Measurements from ENCODE around the gene NAXD. TPM values are rescaled to one million over a fixed set of nuclear protein-coding genes. Genes with fewer than 3 reads are reported as not detected.
A peak's percentile ranks its signal among the peaks of the same experiment; 100 is the strongest.

NAXD gene
- total RNA-seq, 1 donor from 2014 or later, result 17.7 TPM

DNA sequence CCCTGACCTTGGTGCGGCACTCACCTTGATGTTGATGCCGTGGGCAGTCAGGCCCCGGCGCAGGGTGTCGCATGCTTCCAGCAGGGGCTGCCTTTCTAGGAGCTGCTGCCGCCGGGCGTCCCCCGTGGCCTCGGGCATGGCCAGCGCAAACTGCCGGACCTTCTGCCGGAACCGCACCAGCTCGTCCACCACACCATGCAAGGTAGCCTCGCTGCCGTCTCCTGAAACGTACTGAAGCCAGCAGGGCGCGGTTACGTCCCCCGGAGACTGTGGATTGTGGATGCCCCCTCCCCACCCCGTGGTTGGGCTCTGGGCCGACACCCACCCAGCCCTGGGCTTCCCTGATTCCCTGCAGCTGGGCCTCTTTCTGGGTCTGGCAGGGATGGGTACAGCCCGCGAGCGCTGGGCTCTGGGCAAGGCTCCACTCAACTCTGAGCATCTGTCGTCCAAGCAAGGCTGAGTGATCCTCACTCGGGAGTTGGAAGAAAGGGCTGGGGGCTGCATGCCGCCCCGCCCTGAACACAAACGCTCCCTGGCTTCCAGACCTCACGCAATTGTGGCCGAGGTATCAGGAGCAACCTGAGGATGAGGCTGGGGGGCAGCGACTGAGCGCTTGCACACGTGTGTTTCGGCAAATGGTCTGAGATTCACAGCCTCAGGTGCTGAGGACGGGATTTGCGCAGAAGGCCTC, 27.1 kb downstream of the NAXD start:
- Mint-ChIP-seq H3K36me3 (peaks cover 24% of the 10 kb centered on the region), H3K9me3 (no peaks in the 10 kb centered on the region), H3K27ac (peak overlapping the region; percentile 46), H3K4me3 (no peak overlapping the region), H3K4me1 (peaks cover 9% of the 10 kb centered on the region), H3K27me3 (ENCODE audit: insufficient read depth, low read depth) (peaks cover 6% of the 10 kb centered on the region)
- H3K4me2 ChIP-seq, result no peak overlapping the region
- no peak overlapping the region for H3K9ac ChIP-seq
- TF ChIP-seq, protein P1, sequence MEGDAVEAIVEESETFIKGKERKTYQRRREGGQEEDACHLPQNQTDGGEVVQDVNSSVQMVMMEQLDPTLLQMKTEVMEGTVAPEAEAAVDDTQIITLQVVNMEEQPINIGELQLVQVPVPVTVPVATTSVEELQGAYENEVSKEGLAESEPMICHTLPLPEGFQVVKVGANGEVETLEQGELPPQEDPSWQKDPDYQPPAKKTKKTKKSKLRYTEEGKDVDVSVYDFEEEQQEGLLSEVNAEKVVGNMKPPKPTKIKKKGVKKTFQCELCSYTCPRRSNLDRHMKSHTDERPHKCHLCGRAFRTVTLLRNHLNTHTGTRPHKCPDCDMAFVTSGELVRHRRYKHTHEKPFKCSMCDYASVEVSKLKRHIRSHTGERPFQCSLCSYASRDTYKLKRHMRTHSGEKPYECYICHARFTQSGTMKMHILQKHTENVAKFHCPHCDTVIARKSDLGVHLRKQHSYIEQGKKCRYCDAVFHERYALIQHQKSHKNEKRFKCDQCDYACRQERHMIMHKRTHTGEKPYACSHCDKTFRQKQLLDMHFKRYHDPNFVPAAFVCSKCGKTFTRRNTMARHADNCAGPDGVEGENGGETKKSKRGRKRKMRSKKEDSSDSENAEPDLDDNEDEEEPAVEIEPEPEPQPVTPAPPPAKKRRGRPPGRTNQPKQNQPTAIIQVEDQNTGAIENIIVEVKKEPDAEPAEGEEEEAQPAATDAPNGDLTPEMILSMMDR (IDR thresholded peaks at IDR 0.05), result no peak
- TF ChIP-seq EZH2phosphoT487 (IDR thresholded peaks at IDR 0.05), result no peak
- TF ChIP-seq EZH2 (IDR thresholded peaks at IDR 0.05), result no peak
- no peaks in the 10 kb centered on the region for H3K27me3 ChIP-seq
- no peaks in the 10 kb centered on the region for H3K9me3 ChIP-seq (ENCODE audit: low read depth)
- H3F3A ChIP-seq (ENCODE audit: low read depth), result no peaks in the 10 kb centered on the region
- no peak for DNase-seq (ENCODE audit: low spot score)
- H3K4me1 ChIP-seq, result peaks cover 13% of the 10 kb centered on the region
- H3K27ac ChIP-seq, result no peak overlapping the region
- peaks cover 5% of the 10 kb centered on the region for H4K20me1 ChIP-seq (ENCODE audit: low read depth)
- H2AFZ ChIP-seq (replicated peaks), result no peak overlapping the region
- H3K36me3 ChIP-seq, result no peaks in the 10 kb centered on the region
- H3K4me3 ChIP-seq, result no peak overlapping the region
- H3K79me2 ChIP-seq (ENCODE audit: low read depth), result no peaks in the 10 kb centered on the region

DNA sequence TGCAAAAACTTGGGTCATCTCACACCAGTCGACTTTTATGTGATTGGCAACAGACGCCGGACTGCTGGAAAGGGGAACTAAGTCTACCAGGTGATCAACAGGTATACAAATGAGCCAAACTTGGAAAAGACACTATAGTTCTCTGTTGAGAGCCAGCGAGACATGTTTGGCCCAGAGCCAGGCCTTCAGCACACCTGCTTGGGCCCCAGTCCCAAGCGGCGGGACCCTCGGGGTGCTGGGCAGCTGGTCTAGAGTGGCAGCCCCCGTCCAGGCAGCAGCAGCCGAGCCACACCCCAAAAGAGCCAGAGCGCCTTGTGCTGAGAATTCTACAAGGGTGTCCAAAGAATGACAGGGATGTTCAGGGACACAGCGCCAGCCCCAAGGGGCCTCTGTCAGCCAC, 28.0 kb downstream of the NAXD start:
- no peaks in the 10 kb centered on the region for H3K9me3 Mint-ChIP-seq
- peaks cover 13% of the 10 kb centered on the region for H3K4me1 Mint-ChIP-seq
- Histone ChIP-seq H3K4me2 (no peak overlapping the region), H3K4me3 (no peak overlapping the region), H3K4me1 (peaks cover 13% of the 10 kb centered on the region), H3K9ac (no peak overlapping the region), H3K36me3 (no peaks in the 10 kb centered on the region), H2AFZ (replicated peaks) (no peak overlapping the region), H4K20me1 (ENCODE audit: low read depth) (peaks cover 5% of the 10 kb centered on the region), H3K27me3 (no peaks in the 10 kb centered on the region), H3F3A (ENCODE audit: low read depth) (no peaks in the 10 kb centered on the region), H3K9me3 (ENCODE audit: low read depth) (no peaks in the 10 kb centered on the region), H3K79me2 (ENCODE audit: low read depth) (no peaks in the 10 kb centered on the region), H3K27ac (no peak overlapping the region)
- no peak overlapping the region for H3K4me3 Mint-ChIP-seq
- no peak for TF ChIP-seq EZH2phosphoT487 (IDR thresholded peaks at IDR 0.05)
- TF ChIP-seq, protein P1 (IDR thresholded peaks at IDR 0.05), result no peak
- no peak for DNase-seq (ENCODE audit: low spot score)
- peaks cover 6% of the 10 kb centered on the region for H3K27me3 Mint-ChIP-seq (ENCODE audit: insufficient read depth, low read depth)
- peaks cover 29% of the 10 kb centered on the region for H3K36me3 Mint-ChIP-seq
- H3K27ac Mint-ChIP-seq, result no peak overlapping the region

DNA sequence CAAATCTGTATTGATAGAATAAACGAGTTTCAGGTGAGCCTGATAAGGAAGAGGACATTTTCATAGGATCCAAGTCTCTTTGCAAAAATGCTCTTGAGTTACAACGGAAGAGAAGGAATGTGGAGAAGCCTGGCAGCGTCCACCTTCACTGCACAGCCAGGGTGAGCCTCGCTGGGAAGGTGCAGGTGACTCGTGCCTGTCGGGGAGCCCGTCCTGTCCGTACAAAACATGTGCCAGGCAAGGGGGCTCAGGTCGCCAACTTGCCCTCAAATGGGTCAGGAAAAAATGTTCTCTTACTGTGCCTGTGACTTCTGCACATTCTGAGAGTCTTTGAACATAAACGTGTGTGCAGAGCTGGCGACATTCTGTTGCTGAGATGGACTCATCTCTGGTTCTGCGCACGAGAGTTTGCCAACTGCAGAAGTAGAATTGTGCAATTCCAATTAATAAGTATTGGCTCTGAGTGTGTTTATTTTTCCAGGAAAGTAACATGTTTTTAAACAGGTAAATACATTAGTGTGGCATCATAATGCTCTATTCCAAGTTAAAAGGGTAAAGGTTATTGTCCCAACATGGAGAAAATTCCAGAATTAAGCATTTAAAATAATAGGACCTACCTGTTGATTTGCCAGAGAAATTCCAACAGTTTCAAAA, 28.6 kb downstream of the NAXD start:
- H3K4me1 Mint-ChIP-seq, result peaks cover 17% of the 10 kb centered on the region
- H3K9me3 ChIP-seq (ENCODE audit: low read depth), result no peaks in the 10 kb centered on the region
- TF ChIP-seq EZH2 (IDR thresholded peaks at IDR 0.05) (no peak), EZH2phosphoT487 (IDR thresholded peaks at IDR 0.05) (no peak)
- TF ChIP-seq, protein P1 (IDR thresholded peaks at IDR 0.05), result no peak
- H3K27ac ChIP-seq, result no peak overlapping the region
- H3K36me3 ChIP-seq, result no peaks in the 10 kb centered on the region
- no peaks in the 10 kb centered on the region for H3K27me3 ChIP-seq
- H3K4me3 ChIP-seq, result no peak overlapping the region
- H3K36me3 Mint-ChIP-seq, result peaks cover 23% of the 10 kb centered on the region
- H3K9me3 Mint-ChIP-seq, result no peaks in the 10 kb centered on the region
- peaks cover 6% of the 10 kb centered on the region for H3K27me3 Mint-ChIP-seq (ENCODE audit: insufficient read depth, low read depth)
- H3K4me3 Mint-ChIP-seq, result no peak overlapping the region
- no peaks in the 10 kb centered on the region for H3K79me2 ChIP-seq (ENCODE audit: low read depth)
- no peak for DNase-seq (ENCODE audit: low spot score)
- H2AFZ ChIP-seq (replicated peaks), result no peak overlapping the region
- no peak overlapping the region for H3K4me2 ChIP-seq
- no peak overlapping the region for H3K9ac ChIP-seq
- peaks cover 5% of the 10 kb centered on the region for H4K20me1 ChIP-seq (ENCODE audit: low read depth)
- peaks cover 5% of the 10 kb centered on the region for H3F3A ChIP-seq (ENCODE audit: low read depth)
- peaks cover 18% of the 10 kb centered on the region for H3K4me1 ChIP-seq
- H3K27ac Mint-ChIP-seq, result no peak overlapping the region
